ENCODE results near the gene ARHGEF12. TPM values are rescaled to one million over a fixed set of nuclear protein-coding genes. Genes with fewer than 3 reads are reported as not detected.
A peak's percentile ranks its signal among the peaks of the same experiment; 100 is the strongest.

ARHGEF12 gene
- total RNA-seq, 2 donors from 2014 or later: 46.5 to 71.1 TPM

GRCh38 chr11:120536091-120536796 lies 200.0 kb downstream of the ARHGEF12 start:
- intact Hi-C loops (cut with DNase I): no loop called here
- no peak for DNase-seq
- WGBS, 2 donors: 81 to 82% methylated on average over 13 of the region's 13 CpGs
- TF ChIP-seq POLR2A (IDR thresholded peaks at IDR 0.05) (no peak), CTCF (IDR thresholded peaks at IDR 0.05) (no peak)
- Histone ChIP-seq H3K36me3 (replicated peaks in 1 of 2; ENCODE audit: insufficient read depth in 1 of 2, low read depth in 2 of 2) (no peaks in the 10 kb centered on the region), H3K4me3 (no peak overlapping the region), H3K27me3 (no peaks in the 10 kb centered on the region), H3K9me3 (no peaks in the 10 kb centered on the region), H3K27ac (no peak overlapping the region), H3K4me1 (no peaks in the 10 kb centered on the region)
- ATAC-seq: no peak

- H3K4me3 ChIP-seq: no peak overlapping the region
- DNase-seq (no peak), ATAC-seq (no peak)
- H3K9me3 ChIP-seq: no peaks in the 10 kb centered on the region
- 87 to 89% methylated on average over 10 to 11 of the region's 11 CpGs for WGBS, 2 donors
- intact Hi-C loops (cut with DNase I): no loop called here
- H3K27me3 ChIP-seq: no peaks in the 10 kb centered on the region
- H3K27ac ChIP-seq: no peak overlapping the region
- H3K4me1 ChIP-seq: no peaks in the 10 kb centered on the region
- H3K36me3 ChIP-seq (replicated peaks in 1 of 2; ENCODE audit: insufficient read depth in 1 of 2, low read depth in 2 of 2): no peaks in the 10 kb centered on the region
- TF ChIP-seq POLR2A (IDR thresholded peaks at IDR 0.05): no peak
- TF ChIP-seq CTCF (IDR thresholded peaks at IDR 0.05): no peak
Observed at GRCh38 chr11:120536797-120537169, 200.6 kb downstream of the ARHGEF12 start.

- Histone ChIP-seq H3K4me1 (no peaks in the 10 kb centered on the region), H3K9me3 (no peaks in the 10 kb centered on the region), H3K27me3 (no peaks in the 10 kb centered on the region), H3K36me3 (replicated peaks in 1 of 2; ENCODE audit: insufficient read depth in 1 of 2, low read depth in 2 of 2) (no peaks in the 10 kb centered on the region), H3K4me3 (no peak overlapping the region), H3K27ac (no peak overlapping the region)
- TF ChIP-seq CTCF (IDR thresholded peaks at IDR 0.05): no peak
- TF ChIP-seq POLR2A (IDR thresholded peaks at IDR 0.05): no peak
- 86 to 91% methylated on average over 12 of the region's 12 CpGs for WGBS, 2 donors
- DNase-seq: no peak
- no peak for ATAC-seq
- intact Hi-C loops (cut with DNase I): no loop called here
Observed at GRCh38 chr11:120537996-120538395, 201.8 kb downstream of the ARHGEF12 start.

- no peak for TF ChIP-seq POLR2A (IDR thresholded peaks at IDR 0.05)
- TF ChIP-seq CTCF (IDR thresholded peaks at IDR 0.05): no peak
- intact Hi-C loops (cut with DNase I): no loop called here
- WGBS, 2 donors: 76 to 85% methylated on average over 2 of the region's 2 CpGs
Observed at GRCh38 chr11:120538707-120539106, 202.5 kb downstream of the ARHGEF12 start.

More at GRCh38 chr11:120538707-120539106, 202.5 kb downstream of the ARHGEF12 start:
- no peaks in the 10 kb centered on the region for H3K9me3 ChIP-seq
- no peaks in the 10 kb centered on the region for H3K27me3 ChIP-seq
- no peak overlapping the region for H3K4me3 ChIP-seq
- H3K27ac ChIP-seq: no peak overlapping the region
- DNase-seq (no peak), ATAC-seq (no peak)
- no peaks in the 10 kb centered on the region for H3K4me1 ChIP-seq
- H3K36me3 ChIP-seq (replicated peaks in 1 of 2; ENCODE audit: insufficient read depth in 1 of 2, low read depth in 2 of 2): no peaks in the 10 kb centered on the region

Small RNAs within 50 kb of the gene (small RNA-seq; reads per million reads assigned to genes)
- gene RF00100: 41.1 reads per million, percentile 95 among the genes with 10 or more reads in this experiment

Other genes starting within 250 kb of the ARHGEF12 start
- 1 to 10 TPM in 1 of 2 donors, under 1 TPM in 1; 0.26 to 6.3 TPM for gene TRIM29, start 198.3 kb upstream of the ARHGEF12 start, total RNA-seq
- 10 to 100 TPM; 53.7 to 67.7 TPM for gene OAF, start 125.4 kb upstream of the ARHGEF12 start, total RNA-seq
- under 1 TPM in 1 of 2 donors, not detected in 1; 0.26 TPM for gene POU2F3, start 96.3 kb upstream of the ARHGEF12 start, total RNA-seq
- 1 to 10 TPM; 3.0 to 3.1 TPM for gene TLCD5, start 11.1 kb upstream of the ARHGEF12 start, total RNA-seq
- gene GRIK4, start 175.3 kb downstream of the ARHGEF12 start, total RNA-seq: not detected